HG02973 (cell line): ENCODE measurements around the gene PIGT.

Experiments used
- ATAC-seq: cut with Tn5 transposase; IDR thresholded peaks from one replicate; pipeline ENCODE4 v1.9.1; 2021; ENCODE audit warnings: moderate library complexity; ENCODE audit not compliant: unreplicated experiment

PIGT gene

DNA sequence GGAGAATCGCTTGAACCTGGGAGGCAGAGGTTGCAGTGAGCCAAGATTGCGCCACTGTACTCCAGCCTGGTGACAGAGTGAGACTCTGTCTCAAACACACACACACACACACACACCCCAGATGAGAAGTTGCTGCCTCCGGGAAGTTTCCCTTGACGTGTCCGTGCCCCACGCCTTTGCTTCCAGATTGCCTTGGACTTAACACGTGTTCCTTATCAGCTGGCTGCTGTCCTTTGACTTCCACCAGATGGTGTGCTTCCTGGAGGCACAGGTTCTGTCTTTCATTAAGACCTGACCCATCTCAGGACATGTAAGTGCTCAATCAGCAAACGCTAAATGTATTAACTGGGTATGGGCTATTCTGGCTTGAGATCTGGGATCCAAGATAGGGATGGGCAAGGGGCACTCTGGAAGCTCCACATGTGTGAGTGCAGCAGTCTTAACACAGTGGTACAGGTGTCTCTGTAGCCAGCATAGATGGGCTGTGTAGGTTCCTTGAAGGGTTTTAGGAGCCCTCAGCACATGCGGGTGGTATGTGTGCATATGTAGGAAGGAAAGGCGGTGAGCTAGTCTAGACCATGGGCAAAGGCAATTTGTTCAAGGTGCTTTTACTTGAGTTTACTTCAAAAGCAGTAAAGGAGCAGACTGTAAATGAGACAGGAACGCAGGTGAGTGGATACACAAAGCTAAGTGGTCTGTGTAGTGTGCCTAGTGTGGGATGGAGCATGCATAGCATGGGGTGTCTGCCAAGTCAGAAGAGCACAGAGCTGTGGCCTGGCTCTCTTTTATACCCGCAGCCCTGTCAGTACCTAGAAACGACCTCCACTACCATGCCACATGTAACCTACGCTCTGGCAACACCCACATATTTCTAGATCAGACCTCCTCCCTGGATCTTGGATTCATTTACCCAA is 11.6 kb downstream of the PIGT start:
- no peak for ATAC-seq

- no peak for ATAC-seq
These were observed 13.7 kb downstream of the PIGT start for GRCh38 chr20:45429618-45430017.

GRCh38 chr20:45432294-45432693 is 16.4 kb downstream of the PIGT start:
- ATAC-seq, result peak; percentile 57

DNA sequence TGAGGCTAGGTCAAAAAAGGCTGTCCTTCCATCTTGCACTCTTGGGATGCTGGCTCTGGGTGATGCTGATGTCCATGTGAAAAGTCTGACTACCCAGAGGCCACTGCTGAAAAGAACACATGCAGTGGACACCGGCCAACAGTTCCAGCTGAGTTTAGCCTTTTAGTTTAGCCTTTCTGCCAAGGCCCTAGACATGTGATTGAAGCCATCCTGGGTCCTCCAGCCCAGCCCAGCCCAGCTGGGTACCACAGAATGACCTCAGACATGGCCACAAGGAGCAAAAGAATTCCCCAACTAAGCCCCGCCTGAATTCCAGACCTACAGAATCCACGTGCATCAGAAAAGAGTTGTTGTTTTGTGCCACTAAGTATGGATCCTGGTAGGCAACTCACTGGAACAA is 17.4 kb downstream of the PIGT start:
- ATAC-seq, result no peak

DNA sequence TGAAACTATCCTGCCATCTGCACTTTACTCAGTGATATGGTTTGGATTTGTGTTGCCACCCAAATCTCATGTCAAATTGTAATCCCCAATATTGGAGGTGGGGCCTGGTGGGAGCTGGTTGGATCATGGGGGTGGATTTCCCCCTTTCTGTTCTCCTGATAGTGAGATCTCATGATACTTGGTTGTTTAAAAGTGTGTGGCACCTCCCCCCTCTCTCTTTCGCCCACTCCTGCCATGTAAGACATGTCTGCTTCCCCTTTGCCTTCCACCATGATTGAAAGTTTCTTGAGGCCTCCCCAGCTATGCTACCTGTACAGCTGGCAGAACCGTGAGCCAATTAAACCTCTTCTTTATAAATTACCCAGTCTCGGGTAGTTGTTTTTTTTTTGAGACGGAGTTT is 18.0 kb downstream of the PIGT start:
- ATAC-seq, result no peak

DNA sequence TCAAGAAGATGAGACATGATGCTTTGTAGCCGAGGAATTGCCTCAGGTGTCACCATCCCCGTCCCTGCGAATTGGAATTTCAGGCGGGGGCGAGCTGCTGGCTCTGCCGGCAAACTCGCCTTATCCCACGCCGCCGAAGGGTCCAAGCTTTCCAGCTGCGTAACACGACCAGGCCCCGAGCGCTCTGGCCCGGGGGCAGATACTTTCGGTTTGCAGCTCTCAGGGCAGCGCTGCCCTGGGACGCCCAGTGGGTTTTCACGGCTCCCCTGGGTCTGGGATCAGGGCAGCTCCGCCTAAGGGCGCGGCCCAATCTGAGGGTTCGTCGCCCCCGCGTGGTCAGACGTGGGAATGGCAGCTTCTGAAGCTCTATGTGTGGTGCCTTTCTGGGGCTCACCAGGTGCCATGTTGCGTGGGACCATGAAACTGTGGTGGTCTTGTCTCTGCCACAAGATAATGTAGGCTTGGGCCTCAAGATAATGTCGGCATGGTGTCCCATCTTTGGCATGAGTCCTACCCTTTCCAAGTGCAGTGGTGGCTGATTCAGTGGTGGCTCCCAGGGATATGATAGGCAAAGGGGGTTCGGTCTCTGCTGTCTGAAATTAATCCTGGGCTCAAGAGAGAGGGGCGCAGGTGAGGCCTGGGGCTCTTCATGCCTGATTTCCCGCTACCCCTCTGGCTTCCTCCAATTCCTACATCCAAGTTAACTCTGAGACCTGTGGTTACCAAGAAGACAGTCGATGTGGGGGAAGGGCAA is 21.0 kb downstream of the PIGT start:
- peak; percentile 61 for ATAC-seq

DNA sequence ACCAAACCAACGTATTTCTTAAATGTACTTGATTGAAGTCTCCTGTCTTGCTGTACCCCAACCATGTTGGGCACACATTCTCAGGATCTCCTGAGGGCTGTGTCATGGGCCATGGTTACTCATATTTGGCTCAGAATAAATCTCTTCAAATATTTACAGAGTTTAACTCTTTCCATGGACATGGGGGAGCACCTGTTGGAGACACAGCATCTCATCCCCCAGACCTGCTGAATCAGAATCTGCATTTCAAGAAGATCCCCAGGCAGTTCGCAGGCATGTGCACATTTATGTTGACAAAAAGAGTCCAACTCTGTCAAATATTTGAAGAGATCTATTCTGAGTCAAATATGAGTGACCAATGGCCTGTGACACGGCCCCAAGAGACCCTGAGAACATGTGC is 24.5 kb downstream of the PIGT start:
- no peak for ATAC-seq

GRCh38 chr20:45440891-45441685 is 25.1 kb downstream of the PIGT start:
- no peak for ATAC-seq

GRCh38 chr20:45441746-45442145 is 25.8 kb downstream of the PIGT start:
- ATAC-seq, result no peak

GRCh38 chr20:45444050-45444449 is 28.1 kb downstream of the PIGT start:
- no peak for ATAC-seq

- no peak for ATAC-seq
These were observed 30.0 kb downstream of the PIGT start for GRCh38 chr20:45445805-45446562.

- no peak for ATAC-seq
These were observed 32.3 kb downstream of the PIGT start for GRCh38 chr20:45448270-45448669.

DNA sequence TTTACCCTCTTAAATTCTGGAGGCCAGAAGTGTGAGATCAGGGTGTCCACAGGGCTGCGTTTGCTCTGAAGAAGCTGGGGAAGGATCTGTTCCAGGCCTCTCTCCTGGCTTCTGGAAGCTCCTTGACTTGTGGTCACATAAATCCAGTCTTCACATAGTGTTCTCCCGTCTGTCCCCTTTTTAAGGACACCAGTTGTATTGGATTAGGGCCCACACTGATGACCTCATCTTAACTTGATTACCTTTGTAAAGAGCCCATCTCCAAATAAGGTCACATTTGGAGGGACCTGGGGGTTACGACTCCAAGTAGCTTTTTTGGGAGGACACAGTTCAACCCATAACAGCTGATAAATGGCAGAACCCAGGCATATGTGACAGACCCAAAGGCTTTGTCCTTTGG is 33.6 kb downstream of the PIGT start:
- ATAC-seq, result no peak

DNA sequence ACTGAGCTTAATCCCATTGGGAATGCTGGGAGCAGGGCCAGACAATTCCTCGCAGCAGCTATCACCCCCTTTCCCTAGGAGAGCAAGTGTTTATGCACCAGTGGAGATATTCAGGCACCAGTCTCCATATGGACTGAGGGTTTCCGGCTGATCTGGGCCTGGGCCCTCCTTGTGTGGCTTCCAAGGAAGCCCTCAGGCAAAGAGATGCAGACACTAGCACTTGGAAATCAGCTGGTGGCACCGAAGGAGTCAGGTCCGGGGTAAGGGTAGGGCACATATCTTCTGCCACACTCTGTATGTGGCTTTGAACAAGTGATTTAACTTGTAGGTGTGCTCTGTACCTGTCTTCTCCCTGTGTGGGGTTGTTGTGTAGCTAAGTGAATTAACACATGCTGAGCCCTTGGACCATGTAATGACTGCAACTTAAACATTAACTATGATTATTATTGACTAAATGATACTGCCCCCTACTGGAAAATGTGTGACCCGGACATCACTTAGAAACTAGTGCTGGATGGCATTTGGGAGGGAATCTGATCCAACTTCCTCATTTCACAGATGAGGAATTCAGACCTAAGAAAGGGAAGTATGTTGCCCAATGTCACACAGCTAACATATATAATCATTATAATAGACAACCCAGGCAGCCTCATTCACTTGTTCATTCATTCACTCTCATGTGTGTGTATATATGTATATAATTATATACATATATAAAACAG is 34.3 kb downstream of the PIGT start:
- no peak for ATAC-seq

DNA sequence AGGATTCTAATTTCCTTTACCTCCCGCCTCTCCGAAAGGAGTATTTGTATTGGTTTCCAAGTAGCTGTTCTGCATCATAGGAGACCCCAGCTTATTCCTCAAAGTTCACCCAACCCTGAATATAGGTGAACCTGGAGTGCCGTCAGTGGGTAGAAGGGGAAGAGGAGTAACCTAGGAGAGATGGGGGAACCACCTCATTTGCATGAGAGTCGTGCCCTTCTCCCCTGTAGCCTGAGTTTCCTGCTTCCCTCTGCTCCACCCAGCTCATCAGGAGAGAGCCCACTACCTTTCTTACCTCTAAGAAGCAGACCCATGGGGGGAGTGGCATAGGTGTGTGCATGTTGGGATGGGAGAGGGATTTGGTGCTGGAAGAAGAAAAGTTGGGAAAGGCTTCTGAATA is 36.3 kb downstream of the PIGT start:
- no peak for ATAC-seq

GRCh38 chr20:45452772-45453691 is 37.1 kb downstream of the PIGT start:
- no peak for ATAC-seq

- no peak for ATAC-seq
These were observed 40.7 kb downstream of the PIGT start for GRCh38 chr20:45456632-45457031.

DNA sequence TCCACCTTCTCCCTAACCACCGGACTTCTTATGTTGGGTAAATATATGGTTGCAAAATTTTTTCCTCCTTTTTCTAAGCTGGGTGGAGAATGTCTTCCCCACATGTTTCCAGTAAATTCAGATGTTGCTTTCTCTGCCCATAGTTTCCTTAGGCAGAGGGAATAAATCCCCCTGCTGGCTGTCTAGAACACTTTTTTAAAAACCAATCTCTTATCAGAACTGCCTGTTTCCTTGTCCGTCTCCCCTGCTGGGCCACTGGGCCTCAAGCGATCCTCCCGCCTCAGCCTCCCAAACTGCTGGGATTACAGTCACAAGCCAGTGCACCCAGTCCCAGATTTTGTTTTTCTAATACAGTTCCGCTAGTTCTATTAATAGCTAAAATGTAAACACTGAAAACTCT is 43.7 kb downstream of the PIGT start:
- no peak for ATAC-seq

- ATAC-seq, result no peak
These were observed 45.3 kb downstream of the PIGT start for GRCh38 chr20:45461225-45461624.
